Loucy (cell line): ENCODE data around the gene C20orf173.

Experiments used
- H2AFZ ChIP-seq: fragments of 200-600 bp; sonication (generic); 2 replicates; pipeline ENCODE4 v1.6.0; 2016; ENCODE audit warnings: antibody characterized with exemption, mild to moderate bottlenecking, low read length, moderate library complexity
- H3F3A ChIP-seq: fragments of 200-600 bp; 2 replicates; pipeline ENCODE4 v1.6.0; 2016; ENCODE audit warnings: antibody characterized with exemption, low read depth, mild to moderate bottlenecking
- H3K27me3 ChIP-seq: fragments of 200-600 bp; sonication (generic); 2 replicates; pipeline ENCODE4 v1.6.1; 2014; ENCODE audit warnings: low read length, mild to moderate bottlenecking; ENCODE audit not compliant: insufficient read depth, poor library complexity, severe bottlenecking
- H3K36me3 ChIP-seq: fragments of 200-600 bp; sonication (generic); 2 replicates; pipeline ENCODE4 v1.6.1; 2016; ENCODE audit warnings: low read length; ENCODE audit not compliant: insufficient read depth
- H3K4me1 ChIP-seq: fragments of 200-600 bp; sonication (generic); 2 replicates; pipeline ENCODE4 v1.5.1; 2014; ENCODE audit warnings: low read length, mild to moderate bottlenecking; ENCODE audit not compliant: insufficient read depth, poor library complexity, severe bottlenecking
- H3K4me2 ChIP-seq: fragments of 200-600 bp; sonication (generic); 2 replicates; pipeline ENCODE4 v1.6.0; 2014; ENCODE audit warnings: antibody characterized with exemption, low read length, low read depth, mild to moderate bottlenecking; ENCODE audit not compliant: poor library complexity, severe bottlenecking
- H3K4me3 ChIP-seq: fragments of 200-600 bp; sonication (generic); 2 replicates; pipeline ENCODE4 v1.5.1; 2014; ENCODE audit warnings: low read length, mild to moderate bottlenecking, mixed read lengths; ENCODE audit not compliant: poor library complexity, severe bottlenecking
- H3K79me2 ChIP-seq: fragments of 200-600 bp; sonication (generic); 2 replicates; pipeline ENCODE4 v1.6.1; 2014; ENCODE audit warnings: low read length; ENCODE audit not compliant: insufficient read depth
- H3K9ac ChIP-seq: fragments of 200-600 bp; sonication (generic); 2 replicates; pipeline ENCODE4 v1.6.0; 2014; ENCODE audit warnings: mild to moderate bottlenecking, low read depth, low read length, moderate library complexity; ENCODE audit not compliant: poor library complexity, severe bottlenecking
- H3K9me2 ChIP-seq: fragments of 200-600 bp; sonication (generic); replicated peaks from 2 replicates; pipeline ENCODE4 v1.6.1; 2016; ENCODE audit warnings: low read depth, low read length, mixed read lengths
- H3K9me3 ChIP-seq: fragments of 200-600 bp; sonication (generic); 2 replicates; pipeline ENCODE4 v1.6.1; 2014; ENCODE audit warnings: mild to moderate bottlenecking, antibody characterized with exemption, low read length, low read depth; ENCODE audit not compliant: insufficient read depth
- H4K20me1 ChIP-seq: fragments of 200-600 bp; sonication (generic); 2 replicates; pipeline ENCODE4 v1.6.0; 2014; ENCODE audit warnings: antibody characterized with exemption, low read length, mild to moderate bottlenecking; ENCODE audit not compliant: insufficient read depth, poor library complexity, severe bottlenecking
- CTCF ChIP-seq: fragments of 200-600 bp; sonication (generic); conservative IDR thresholded peaks from 2 replicates; pipeline ENCODE4 v1.5.1; 2014; ENCODE audit warnings: mild to moderate bottlenecking, antibody characterized with exemption, low read length
- EZH2phosphoT487 ChIP-seq: fragments of 200-600 bp; IDR thresholded peaks from 2 replicates; pipeline ENCODE4 v1.6.1; 2018; ENCODE audit warnings: antibody characterized with exemption, mild to moderate bottlenecking, moderate library complexity, borderline replicate concordance

C20orf173 gene

GRCh38 chr20:35515949-35516645, 13.4 kb downstream of the C20orf173 start:
- Histone ChIP-seq H4K20me1 (no peaks in the 10 kb centered on the region), H3K4me3 (no peak overlapping the region), H2AFZ (no peak overlapping the region), H3K27me3 (no peaks in the 10 kb centered on the region), H3K9me2 (no peaks in the 10 kb centered on the region), H3K36me3 (peaks cover 19% of the 10 kb centered on the region; the same call in 1 of the 2 replicates), H3K4me2 (no peak overlapping the region), H3K79me2 (no peaks in the 10 kb centered on the region), H3K9ac (no peak overlapping the region), H3F3A (no peaks in the 10 kb centered on the region), H3K4me1 (no peaks in the 10 kb centered on the region), H3K9me3 (no peaks in the 10 kb centered on the region)
- TF ChIP-seq CTCF (no peak), EZH2phosphoT487 (no peak)

GRCh38 chr20:35515341-35515740, 14.1 kb downstream of the C20orf173 start:
- H3K4me3 ChIP-seq = no peak overlapping the region
- TF ChIP-seq CTCF (no peak), EZH2phosphoT487 (no peak)
- H3K36me3 ChIP-seq = peaks cover 26% of the 10 kb centered on the region; the same call in 1 of the 2 replicates
- H3F3A ChIP-seq = no peaks in the 10 kb centered on the region
- H3K4me1 ChIP-seq = no peaks in the 10 kb centered on the region
- H3K79me2 ChIP-seq = no peaks in the 10 kb centered on the region
- H3K9me2 ChIP-seq = no peaks in the 10 kb centered on the region
- no peak overlapping the region for H3K9ac ChIP-seq
- H3K4me2 ChIP-seq = no peak overlapping the region
- no peaks in the 10 kb centered on the region for H3K9me3 ChIP-seq
- no peaks in the 10 kb centered on the region for H4K20me1 ChIP-seq
- no peak overlapping the region for H2AFZ ChIP-seq
- no peaks in the 10 kb centered on the region for H3K27me3 ChIP-seq

GRCh38 chr20:35514371-35514932, 15.0 kb downstream of the C20orf173 start:
- Histone ChIP-seq H3K9me3 (no peaks in the 10 kb centered on the region), H3K4me3 (no peak overlapping the region), H3F3A (no peaks in the 10 kb centered on the region), H2AFZ (no peak overlapping the region), H3K4me2 (no peak overlapping the region), H3K9me2 (no peaks in the 10 kb centered on the region), H3K4me1 (no peaks in the 10 kb centered on the region), H4K20me1 (no peaks in the 10 kb centered on the region), H3K27me3 (no peaks in the 10 kb centered on the region), H3K36me3 (peaks cover 35% of the 10 kb centered on the region; the same call in 1 of the 2 replicates), H3K79me2 (no peaks in the 10 kb centered on the region), H3K9ac (no peak overlapping the region)
- TF ChIP-seq EZH2phosphoT487 = no peak
- no peak for TF ChIP-seq CTCF
